Activated CD4-positive, CD25-positive, alpha-beta regulatory T cell treated with anti-CD3 and anti-CD28 coated beads, Interleukin-2, amount 50 U/mL, for 72 hours (primary cell): Measurements from ENCODE around the gene CTRB2.

Experiments used
- DNase-seq: peaks from one replicate; pipeline ENCODE4 v3.0.0; 2021

Gene CTRB2

DNA sequence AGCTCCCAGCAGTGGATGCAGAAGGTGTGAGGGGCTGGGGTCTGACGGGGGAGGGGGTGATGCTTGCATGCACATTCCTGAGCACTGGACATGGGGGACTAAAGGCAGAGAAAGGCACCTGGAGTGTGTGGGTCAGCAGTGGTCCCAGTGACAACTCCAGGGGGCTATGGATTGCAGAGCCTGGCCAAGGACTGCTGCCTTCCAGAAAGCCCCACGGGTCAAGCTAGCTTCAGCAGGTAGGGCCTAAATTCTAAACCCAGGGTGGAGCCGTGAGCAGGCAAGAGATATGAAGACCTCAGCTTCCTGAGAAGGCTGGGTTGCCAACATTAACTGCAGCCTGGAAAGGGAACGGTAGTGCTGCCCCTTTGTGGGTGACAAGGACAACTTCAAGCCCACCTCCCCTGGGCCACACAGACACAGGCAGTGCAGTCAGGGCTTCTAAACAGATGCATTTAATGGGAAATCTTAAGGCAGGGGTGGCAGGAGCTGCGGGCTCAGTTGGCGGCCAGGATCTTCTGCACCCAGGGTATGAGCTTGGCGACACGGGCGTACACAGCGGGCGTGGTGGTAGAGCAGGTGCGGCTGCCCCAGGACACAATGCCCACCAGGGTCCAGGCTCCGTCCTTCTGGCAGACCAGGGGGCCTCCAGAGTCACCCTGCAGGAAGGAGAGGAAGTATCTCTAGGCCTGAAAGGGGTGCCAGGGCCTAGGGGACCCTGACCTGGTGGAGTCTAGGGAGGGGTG is 3.1 kb downstream of the CTRB2 start:
- no peak for DNase-seq

- DNase-seq, result no peak
Measured at GRCh38 chr16:75203096-75203495, 3.9 kb downstream of the CTRB2 start.

DNA sequence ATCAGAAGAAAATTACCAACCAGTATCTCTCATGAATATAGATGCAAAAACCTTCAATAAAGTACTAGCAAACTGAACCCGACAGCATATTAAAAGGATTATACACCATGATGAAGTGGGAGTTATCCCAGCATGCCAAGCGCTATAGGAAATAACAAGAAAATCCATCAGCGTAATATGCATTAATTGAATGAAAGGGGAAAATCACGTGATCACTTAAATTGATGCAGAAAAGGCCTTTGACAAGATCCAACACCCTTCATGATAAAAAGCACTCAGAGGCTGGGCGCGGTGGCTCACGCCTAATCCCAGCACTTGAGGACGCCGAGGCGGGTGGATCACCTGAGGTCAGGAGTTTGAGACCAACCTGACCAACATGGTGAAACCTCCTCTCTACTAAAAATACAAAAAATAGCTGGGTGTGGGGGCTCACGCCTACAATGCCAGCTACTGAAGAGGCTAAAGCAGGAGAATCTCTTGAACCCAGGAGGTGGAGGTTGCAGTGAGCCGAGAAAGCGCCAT is 4.8 kb downstream of the CTRB2 start:
- no peak for DNase-seq

GRCh38 chr16:75198135-75198600 is 8.8 kb downstream of the CTRB2 start:
- DNase-seq, result no peak

DNA sequence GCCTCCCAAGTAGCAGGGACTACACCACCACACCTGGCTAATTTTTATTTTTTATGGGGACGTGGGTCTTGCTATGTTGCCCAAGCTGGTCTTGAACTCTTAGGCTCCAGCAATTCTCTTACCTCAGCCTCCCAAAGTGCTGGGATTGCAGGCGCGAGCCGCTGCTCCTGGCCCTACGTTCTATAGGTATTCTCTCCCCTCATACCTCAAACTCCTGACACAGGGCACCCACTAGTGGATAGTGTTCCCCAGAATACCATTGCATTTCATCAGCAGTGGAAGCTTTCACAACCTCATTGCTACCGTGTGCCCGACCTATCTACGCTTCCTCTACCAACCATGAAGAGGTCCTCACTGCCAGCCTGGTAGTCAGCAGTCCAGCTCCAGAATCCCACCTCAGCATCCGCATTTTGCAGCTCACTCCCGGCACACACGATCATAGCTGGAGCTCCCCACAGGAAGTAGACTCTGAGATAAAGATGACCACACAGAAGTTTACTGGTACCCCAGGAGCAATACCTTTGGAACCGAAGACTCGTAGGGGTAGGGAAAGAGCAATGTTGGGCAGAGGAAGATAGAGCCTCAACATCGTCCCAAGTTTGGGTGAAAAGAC is 9.3 kb downstream of the CTRB2 start:
- DNase-seq, result no peak

GRCh38 chr16:75196836-75197235 is 10.1 kb downstream of the CTRB2 start:
- no peak for DNase-seq

DNA sequence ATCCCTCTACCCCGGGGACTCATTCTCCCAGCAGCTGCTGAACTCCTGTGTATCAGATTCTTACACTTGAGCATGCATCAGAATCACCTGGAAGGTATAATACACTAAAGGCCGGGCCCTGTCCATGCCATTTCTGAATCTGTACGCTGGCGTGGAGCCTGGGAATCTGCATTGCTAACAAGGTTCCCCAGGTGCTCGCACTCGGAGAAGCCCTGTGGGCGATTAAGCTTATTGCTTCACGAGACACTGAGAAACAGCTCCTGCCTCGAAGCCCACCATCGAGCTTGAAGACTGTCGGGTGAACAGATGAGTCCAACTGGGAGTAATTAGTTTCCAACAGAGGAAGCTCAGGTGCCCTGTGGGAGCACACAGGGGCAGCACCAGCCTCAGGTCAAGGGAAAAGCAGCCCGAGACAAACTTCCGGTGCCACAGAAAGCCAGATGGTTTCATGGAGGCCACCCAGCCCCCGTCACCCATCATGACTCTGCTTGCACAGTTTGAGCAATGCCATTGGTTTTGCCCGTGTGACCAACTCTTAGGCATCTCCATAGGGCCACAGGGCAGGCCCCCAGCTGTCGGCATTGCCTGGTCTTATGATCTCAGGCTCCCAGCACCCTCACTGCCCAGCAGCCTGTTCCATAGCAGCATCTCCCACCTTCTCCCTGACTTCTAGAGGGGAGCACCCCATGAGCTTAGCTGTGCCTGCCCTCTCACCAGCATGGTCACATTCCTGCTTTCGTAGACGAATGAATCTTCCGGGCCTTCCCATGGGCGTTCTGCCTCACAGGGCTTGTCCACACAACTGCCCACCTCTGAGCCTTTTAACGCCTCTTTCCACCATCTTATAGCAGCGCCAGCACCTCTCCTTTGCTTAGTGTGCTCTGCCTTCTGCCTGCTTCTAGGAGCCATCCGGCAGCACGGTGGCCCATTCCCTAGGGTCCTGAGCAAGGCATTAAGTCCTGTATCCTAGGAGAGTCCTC is 10.9 kb downstream of the CTRB2 start:
- DNase-seq, result no peak

DNA sequence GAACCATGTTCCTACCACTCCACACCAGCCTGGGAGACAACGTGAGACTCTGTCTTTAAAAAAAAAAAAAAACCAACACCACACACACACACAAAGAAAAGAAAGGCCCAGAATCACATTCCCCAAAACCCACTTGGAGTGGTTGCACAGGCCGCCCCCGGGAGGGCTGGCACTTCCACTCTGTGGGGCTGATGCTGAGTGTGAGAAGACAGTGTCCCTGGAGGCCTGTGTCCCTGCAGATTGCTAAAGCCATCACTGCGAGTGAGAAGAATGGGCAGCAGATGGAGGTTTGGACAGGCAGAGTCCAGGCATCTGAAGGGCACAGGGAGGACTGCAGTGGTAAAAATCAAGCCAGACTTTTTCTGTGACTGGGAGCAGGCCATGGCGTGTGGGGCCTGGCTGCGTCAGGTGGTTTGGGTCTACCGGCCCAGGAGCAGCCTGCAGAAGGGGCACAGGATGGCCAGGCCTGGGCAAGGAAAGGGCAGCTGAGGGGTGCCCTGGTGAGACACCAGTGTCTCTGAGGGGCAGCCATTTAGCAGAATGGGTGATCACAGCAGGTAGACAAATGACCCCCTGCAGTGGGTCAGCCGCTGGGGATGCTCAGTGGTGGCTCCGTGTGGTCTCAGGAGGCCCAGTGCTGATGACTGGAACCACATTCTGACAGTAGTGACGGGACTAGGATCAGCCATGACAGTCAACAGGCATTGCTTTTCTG is 13.1 kb downstream of the CTRB2 start:
- DNase-seq, result no peak

DNA sequence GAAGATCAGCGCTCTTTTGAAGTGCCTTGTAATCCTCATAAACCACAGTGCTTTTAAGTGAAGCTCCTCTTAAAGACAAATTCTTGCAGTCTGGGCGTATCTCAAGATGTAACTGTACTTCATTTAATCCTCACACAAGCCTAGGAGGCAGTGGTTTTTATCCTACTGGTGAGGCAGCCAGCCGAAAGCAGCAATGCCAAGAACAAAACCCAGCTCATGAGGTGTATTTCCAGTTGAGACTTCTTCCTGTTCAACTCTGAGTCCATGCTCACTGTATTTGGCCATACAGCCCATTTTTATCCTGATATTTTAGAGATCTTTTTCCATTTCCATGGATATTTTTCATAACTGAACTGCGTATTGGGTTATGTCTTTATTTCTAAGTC is 13.7 kb downstream of the CTRB2 start:
- DNase-seq, result no peak

DNA sequence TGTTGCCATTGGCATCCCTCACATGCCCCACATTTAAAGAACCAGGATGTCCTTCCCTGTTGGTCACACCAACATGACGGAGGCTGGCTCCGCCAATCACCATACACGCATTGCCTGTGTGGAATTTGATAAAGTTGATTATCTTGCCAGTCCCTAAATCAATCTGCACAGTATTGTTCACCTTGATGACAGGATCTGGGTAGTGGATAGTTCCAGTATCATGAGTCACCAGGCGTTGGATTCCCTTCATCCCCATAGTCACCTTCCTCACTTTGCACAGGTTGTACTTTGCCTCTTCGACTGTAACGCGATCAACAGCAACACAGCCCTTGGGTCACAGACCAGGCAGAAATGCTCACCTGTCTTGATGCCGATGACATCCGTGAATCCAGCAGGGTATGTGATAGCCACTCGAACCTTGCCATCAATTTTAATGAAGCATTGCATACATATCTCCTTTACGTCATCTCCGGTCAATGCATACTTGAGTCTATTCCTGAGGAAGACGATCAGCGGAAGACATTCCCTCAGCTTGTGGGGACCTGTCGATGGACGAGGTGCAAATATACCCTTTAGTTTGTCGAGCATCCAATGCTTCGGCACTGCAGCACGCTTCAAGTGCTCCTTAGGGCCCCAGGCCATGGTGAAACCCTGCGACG is 14.2 kb downstream of the CTRB2 start:
- no peak for DNase-seq

DNA sequence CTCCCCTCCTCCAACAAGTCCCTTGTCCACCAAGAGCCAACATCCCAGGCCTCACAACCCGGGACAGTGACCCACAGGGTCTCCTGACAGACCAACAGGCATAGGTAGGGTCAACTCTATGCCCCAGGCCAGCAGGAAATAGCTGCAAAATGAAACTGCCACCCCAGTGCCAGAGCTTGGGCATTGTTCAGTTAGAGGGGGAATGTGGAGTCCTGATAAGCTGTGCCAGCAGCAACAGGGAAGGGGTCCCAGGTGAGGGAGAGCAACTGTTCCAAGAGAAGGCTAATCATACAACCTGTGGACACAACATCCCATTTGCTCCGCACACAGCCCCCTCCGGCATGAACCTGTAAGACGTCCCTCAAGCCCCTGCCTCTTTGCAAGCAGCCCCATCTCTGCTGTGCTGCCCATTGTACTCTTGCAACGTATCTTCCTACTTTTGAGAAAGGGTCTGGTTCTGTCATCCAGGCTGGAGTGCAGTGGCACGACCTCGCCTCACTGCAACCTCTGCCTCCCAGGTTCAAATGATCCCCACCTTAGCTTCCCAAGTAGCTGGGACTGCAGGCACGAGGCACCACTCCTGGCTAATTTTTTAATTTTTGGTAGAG is 17.2 kb downstream of the CTRB2 start:
- no peak for DNase-seq

DNA sequence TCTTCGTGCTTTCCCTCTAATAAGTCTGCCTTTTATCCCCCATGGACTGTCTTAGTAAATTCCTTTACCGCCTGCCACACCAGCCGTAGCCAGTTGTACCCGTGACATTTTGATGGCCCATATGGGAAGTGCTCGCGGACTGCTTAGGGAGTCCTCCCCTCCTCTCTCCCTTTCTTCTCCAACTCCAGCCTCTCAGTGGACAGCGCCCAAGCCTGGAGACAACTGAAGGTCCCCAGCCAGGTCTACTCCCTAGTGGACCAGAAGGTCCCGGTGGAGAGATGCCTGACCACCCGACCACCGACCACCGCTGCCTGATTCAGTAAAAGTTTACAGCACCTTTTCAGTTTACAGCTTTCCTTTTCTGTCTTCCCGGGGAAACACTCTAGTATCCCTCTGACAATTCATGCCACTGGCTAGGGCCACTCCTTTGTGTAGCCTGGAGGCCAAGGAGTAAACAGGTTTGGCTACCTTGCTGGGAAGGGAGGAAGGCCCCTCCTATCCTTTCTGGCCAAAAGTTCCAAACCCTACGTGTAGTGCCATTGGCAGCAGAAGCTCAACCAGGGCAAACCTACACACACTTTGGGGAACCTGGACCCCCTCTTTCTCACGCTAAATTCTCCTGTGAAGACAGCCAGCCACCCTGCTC is 18.0 kb downstream of the CTRB2 start:
- DNase-seq, result no peak

DNA sequence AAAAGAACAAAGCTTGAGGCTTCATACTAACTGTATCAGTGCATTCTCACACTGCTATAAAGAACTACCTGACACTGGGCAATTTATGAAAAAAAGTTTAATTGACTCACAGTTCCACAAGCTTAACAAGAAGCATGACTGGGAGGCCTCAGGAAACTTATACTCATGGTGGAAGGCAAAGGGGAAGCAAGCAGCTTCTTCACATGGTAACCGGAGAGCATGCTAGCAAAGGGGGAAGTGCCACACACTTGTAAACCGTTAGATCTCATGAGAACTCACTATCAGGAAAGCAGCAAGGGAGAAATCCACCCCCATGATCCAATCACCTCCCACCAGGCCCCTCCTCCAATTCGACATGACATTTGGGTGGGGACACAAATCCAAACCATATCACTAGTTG is 25.3 kb downstream of the CTRB2 start:
- DNase-seq, result no peak

GRCh38 chr16:75179208-75179607 is 27.8 kb downstream of the CTRB2 start:
- DNase-seq, result no peak

DNA sequence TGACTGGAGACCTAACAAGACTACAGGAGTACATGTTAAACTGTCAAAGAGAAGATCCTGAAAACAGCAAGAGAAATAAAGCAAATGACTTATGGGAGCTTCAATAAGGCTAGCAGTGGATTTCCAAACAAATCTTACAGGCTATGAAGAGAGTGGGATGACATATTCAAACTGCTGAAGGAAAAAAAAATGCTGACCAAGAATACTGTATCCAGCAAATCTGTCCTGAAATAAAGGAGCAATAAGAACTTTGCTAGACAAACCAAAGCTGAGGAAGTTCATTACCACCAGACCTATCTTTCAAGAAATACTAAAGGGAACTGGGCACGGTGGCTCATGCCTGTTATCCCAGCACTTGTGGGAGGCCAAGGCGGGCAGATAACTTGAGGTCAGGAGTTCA is 30.0 kb downstream of the CTRB2 start:
- no peak for DNase-seq

- no peak for DNase-seq
Measured at GRCh38 chr16:75175074-75175473, 31.9 kb downstream of the CTRB2 start.

DNA sequence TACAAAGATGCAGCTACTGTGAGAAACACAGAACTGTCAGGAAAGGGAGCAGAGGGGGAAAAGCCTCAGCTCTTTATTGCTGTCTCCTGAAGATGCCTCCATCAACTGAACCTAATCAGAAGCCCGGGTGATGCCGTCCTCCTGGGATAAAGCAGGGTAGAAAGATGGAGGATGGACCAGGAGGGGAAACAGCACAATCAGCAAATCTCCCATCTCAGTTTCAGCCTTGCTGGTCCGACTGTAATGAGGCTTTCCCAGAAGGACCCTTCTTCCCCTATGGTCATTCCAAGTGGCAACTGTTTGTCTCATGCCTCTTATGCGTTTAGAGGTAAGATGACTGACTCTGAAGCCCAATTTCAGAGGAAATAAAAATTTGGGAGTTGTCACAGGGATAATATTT is 34.4 kb downstream of the CTRB2 start:
- no peak for DNase-seq

GRCh38 chr16:75169899-75170405 is 37.0 kb downstream of the CTRB2 start:
- DNase-seq, result no peak

DNA sequence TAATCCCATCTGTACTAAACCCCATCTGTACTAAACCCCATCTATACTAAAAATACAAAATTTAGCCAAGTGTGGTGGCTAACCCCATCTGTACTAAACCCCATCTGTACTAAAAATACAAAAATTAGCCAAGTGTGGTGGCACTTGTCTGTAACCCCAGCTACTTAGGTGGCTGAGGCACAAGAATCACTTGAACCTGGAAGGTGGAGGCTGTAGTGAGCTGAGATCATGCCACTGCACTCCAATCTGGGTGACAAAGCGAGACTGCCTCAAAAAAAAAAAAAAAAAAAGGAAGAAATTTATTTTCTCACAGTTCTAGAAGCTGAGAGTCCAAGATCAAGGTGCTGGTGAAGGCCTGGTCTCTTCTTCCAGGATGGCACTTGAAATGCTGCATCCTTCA is 46.6 kb downstream of the CTRB2 start:
- DNase-seq, result no peak
